ENCODE data around the gene GNG3.

GNG3 gene

GRCh38 chr11:62687508-62688396, 19.7 kb upstream of the GNG3 start:
- no peak for TF ChIP-seq MAX (IDR thresholded peaks at IDR 0.05)
- TF ChIP-seq RAD21 (IDR thresholded peaks at IDR 0.05; ENCODE audit: low read depth) = no peak
- TF ChIP-seq TEAD4 (IDR thresholded peaks at IDR 0.05) = no peak
- TF ChIP-seq NFIC (IDR thresholded peaks at IDR 0.05) = no peak
- TF ChIP-seq REST (IDR thresholded peaks at IDR 0.05; ENCODE audit: low read depth) = no peak
- TF ChIP-seq CEBPB (IDR thresholded peaks at IDR 0.05) = no peak

GRCh38 chr11:62688491-62688890, 19.0 kb upstream of the GNG3 start:
- no peak for TF ChIP-seq FOXM1 (IDR thresholded peaks at IDR 0.05; ENCODE audit: borderline replicate concordance, low read depth)
- TF ChIP-seq MAX (IDR thresholded peaks at IDR 0.05) = no peak
- TF ChIP-seq YY1 (IDR thresholded peaks at IDR 0.05; ENCODE audit: low read depth) = no peak

- no peak for TF ChIP-seq REST (IDR thresholded peaks at IDR 0.05; ENCODE audit: low read depth)
- TF ChIP-seq USF1 (IDR thresholded peaks at IDR 0.05) = no peak
Measured at GRCh38 chr11:62689421-62690183, 17.9 kb upstream of the GNG3 start, which contains the start of gene LRRN4CL. LRRN4CL (minus strand) TSS chr11:62689530; CDS start chr11:62688508, 1,022 bp downstream.

GRCh38 chr11:62693624-62694023, 13.9 kb upstream of the GNG3 start:
- peak; percentile 29; the same call in 1 of the 2 replicates for TF ChIP-seq MAX (IDR thresholded peaks at IDR 0.05)
- 0 out of 2 replicates have a peak, but pooled peaks have one; percentile 19 for TF ChIP-seq USF1 (IDR thresholded peaks at IDR 0.05)
- TF ChIP-seq NFIC (IDR thresholded peaks at IDR 0.05) = peak; percentile 83
- peak; percentile 67 for TF ChIP-seq TEAD4 (IDR thresholded peaks at IDR 0.05)

- TF ChIP-seq RAD21 (IDR thresholded peaks at IDR 0.05; ENCODE audit: low read depth) (peak; percentile 69), CREB1 (IDR thresholded peaks at IDR 0.05; ENCODE audit: low read depth) (no peak)
Measured at GRCh38 chr11:62694455-62695167, 12.9 kb upstream of the GNG3 start.

GRCh38 chr11:62702246-62702645, 5.2 kb upstream of the GNG3 start:
- no peak for TF ChIP-seq TEAD4 (IDR thresholded peaks at IDR 0.05)
- TF ChIP-seq USF1 (IDR thresholded peaks at IDR 0.05) = no peak
